ENCODE data around the gene SLC6A4. TPM values are rescaled to one million over a fixed set of nuclear protein-coding genes. Genes with fewer than 3 reads are reported as not detected.

Gene SLC6A4
- total and polyA plus RNA-seq, 10 of the 15 experiments (the other 5 are each of a cell fraction or from before 2014, with no cell fraction given) = 5.3 to 20.6 (median 10.1) TPM

- TF ChIP-seq MYC (IDR thresholded peaks at IDR 0.05; ENCODE audit: insufficient read depth, insufficient read length, insufficient replicate concordance, low read length, severe bottlenecking) (no peak), EP300 (IDR thresholded peaks at IDR 0.05; ENCODE audit: borderline replicate concordance in 1 of 2, control insufficient read depth in 1 of 2, low read depth in 2 of 2, low read length in 2 of 2) (peak; percentile 32 to 50; a peak in 2 of 4 replicates), BACH1 (IDR thresholded peaks at IDR 0.05; ENCODE audit: borderline replicate concordance) (no peak), RAD51 (IDR thresholded peaks at IDR 0.05) (no peak), PAX5 (IDR thresholded peaks at IDR 0.05; ENCODE audit: borderline replicate concordance, low read depth, low read length) (peak; percentile 71; the same call in 1 of the 2 replicates), SMC3 (IDR thresholded peaks at IDR 0.05; ENCODE audit: borderline replicate concordance, low read length) (peak; percentile 20; the same call in 1 of the 2 replicates), TCF12 (IDR thresholded peaks at IDR 0.05; ENCODE audit: low read depth, low read length) (0 out of 2 replicates have a peak, but pooled peaks have one; percentile 45), RUNX3 (IDR thresholded peaks at IDR 0.05; ENCODE audit: low read length) (peak; percentile 90), RB1 (IDR thresholded peaks at IDR 0.05; ENCODE audit: borderline replicate concordance) (0 out of 2 replicates have a peak, but pooled peaks have one; percentile 16), ZNF384 (IDR thresholded peaks at IDR 0.05; ENCODE audit: borderline replicate concordance, low read depth, low read length) (no peak), SREBF2 (IDR thresholded peaks at IDR 0.05; ENCODE audit: low read length) (no peak), NBN (IDR thresholded peaks at IDR 0.05) (peak; percentile 40; the same call in 1 of the 2 replicates), DPF2 (IDR thresholded peaks at IDR 0.05) (peak; percentile 70), POLR2AphosphoS2 (IDR thresholded peaks at IDR 0.05; ENCODE audit: low read depth, low read length) (no peak), BMI1 (IDR thresholded peaks at IDR 0.05; ENCODE audit: borderline replicate concordance) (no peak), GABPA (IDR thresholded peaks at IDR 0.05; ENCODE audit: low read depth) (no peak), RELA (IDR thresholded peaks at IDR 0.05; ENCODE audit: borderline replicate concordance, partially characterized antibody) (peak; percentile 82), CHD4 (IDR thresholded peaks at IDR 0.05) (no peak), PAX8 (IDR thresholded peaks at IDR 0.05) (no peak), YY1 (IDR thresholded peaks at IDR 0.05; ENCODE audit: low read depth, low read length) (peak; percentile 68), SMAD5 (IDR thresholded peaks at IDR 0.05; ENCODE audit: low read depth) (no peak)
- TF ChIP-seq, protein P1, sequence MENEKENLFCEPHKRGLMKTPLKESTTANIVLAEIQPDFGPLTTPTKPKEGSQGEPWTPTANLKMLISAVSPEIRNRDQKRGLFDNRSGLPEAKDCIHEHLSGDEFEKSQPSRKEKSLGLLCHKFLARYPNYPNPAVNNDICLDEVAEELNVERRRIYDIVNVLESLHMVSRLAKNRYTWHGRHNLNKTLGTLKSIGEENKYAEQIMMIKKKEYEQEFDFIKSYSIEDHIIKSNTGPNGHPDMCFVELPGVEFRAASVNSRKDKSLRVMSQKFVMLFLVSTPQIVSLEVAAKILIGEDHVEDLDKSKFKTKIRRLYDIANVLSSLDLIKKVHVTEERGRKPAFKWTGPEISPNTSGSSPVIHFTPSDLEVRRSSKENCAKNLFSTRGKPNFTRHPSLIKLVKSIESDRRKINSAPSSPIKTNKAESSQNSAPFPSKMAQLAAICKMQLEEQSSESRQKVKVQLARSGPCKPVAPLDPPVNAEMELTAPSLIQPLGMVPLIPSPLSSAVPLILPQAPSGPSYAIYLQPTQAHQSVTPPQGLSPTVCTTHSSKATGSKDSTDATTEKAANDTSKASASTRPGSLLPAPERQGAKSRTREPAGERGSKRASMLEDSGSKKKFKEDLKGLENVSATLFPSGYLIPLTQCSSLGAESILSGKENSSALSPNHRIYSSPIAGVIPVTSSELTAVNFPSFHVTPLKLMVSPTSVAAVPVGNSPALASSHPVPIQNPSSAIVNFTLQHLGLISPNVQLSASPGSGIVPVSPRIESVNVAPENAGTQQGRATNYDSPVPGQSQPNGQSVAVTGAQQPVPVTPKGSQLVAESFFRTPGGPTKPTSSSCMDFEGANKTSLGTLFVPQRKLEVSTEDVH (IDR thresholded peaks at IDR 0.05; ENCODE audit: low read depth, partially characterized antibody) = no peak
Measured at GRCh38 chr17:30212750-30213149, 22.7 kb downstream of the SLC6A4 start (continued).
